Measurements from ENCODE around the gene SYAP1. TPM values are rescaled to one million over a fixed set of nuclear protein-coding genes. Genes with fewer than 3 reads are reported as not detected.

The SYAP1 gene
- polyA plus RNA-seq, 1 donor (not counting 4 experiments of a cell fraction or from before 2014, with no cell fraction given) = 20.3 TPM

GRCh38 chrX:16774746-16775145 lies 55.3 kb downstream of the SYAP1 start:
- Histone ChIP-seq H2AFZ (ENCODE audit: control insufficient read depth, low read length) (peak overlapping the region; percentile 32), H3K4me1 (ENCODE audit: control insufficient read depth, extremely low read depth, insufficient read depth, low read length) (peaks cover 13% of the 10 kb centered on the region), H3K27ac (ENCODE audit: control insufficient read depth, insufficient read depth, low read length) (peak overlapping the region; percentile 8), H3K4me2 (ENCODE audit: control insufficient read depth, extremely low read depth, insufficient read depth, low read depth, low read length) (peak overlapping the region; percentile 50), H3K9ac (ENCODE audit: control insufficient read depth, extremely low read depth, insufficient read depth, low read length) (no peak overlapping the region), H3K27me3 (ENCODE audit: control insufficient read depth, extremely low read depth, insufficient read depth, low read length) (no peaks in the 10 kb centered on the region), H3K9me3 (ENCODE audit: control insufficient read depth, low read depth, low read length) (no peaks in the 10 kb centered on the region), H4K20me1 (ENCODE audit: control insufficient read depth, extremely low read depth, insufficient read depth, low read length) (no peaks in the 10 kb centered on the region), H3K36me3 (ENCODE audit: control insufficient read depth in 2 of 2, extremely low read depth in 1 of 2, insufficient read depth in 2 of 2, low read length in 2 of 2) (no peaks in the 10 kb centered on the region), H3K79me2 (ENCODE audit: control insufficient read depth, insufficient read depth, low read length) (no peaks in the 10 kb centered on the region), H3K9me1 (ENCODE audit: control insufficient read depth, extremely low read depth, insufficient read depth, low read length) (no peaks in the 10 kb centered on the region), H3K4me3 (ENCODE audit: control insufficient read depth in 2 of 3, extremely low read depth in 1 of 3, insufficient read depth in 2 of 3, low read depth in 1 of 3, low read length in 3 of 3) (no peak overlapping the region)
- dilution Hi-C loops (cut with MboI; ENCODE audit: extremely low pct_ligation_motif_present, low sequenced_read_pairs) = no loop called here
- DNase-seq (ENCODE audit: low read depth, low spot score) (no peak), FAIRE-seq (no peak)
- no peak for TF ChIP-seq CTCF (optimal IDR thresholded peaks at IDR 0.05 in 1 of 3, IDR thresholded peaks at IDR 0.05 in 1 of 3, conservative IDR thresholded peaks at IDR 0.05 in 1 of 3; ENCODE audit: extremely low read depth in 1 of 3, insufficient read depth in 2 of 3, low read length in 3 of 3)
- TF ChIP-seq EZH2 (IDR thresholded peaks at IDR 0.05; ENCODE audit: low read length) = no peak

- Histone ChIP-seq H3K9me3 (ENCODE audit: control insufficient read depth, low read depth, low read length) (no peaks in the 10 kb centered on the region), H3K79me2 (ENCODE audit: control insufficient read depth, insufficient read depth, low read length) (no peaks in the 10 kb centered on the region), H3K4me3 (ENCODE audit: control insufficient read depth in 2 of 3, extremely low read depth in 1 of 3, insufficient read depth in 2 of 3, low read depth in 1 of 3, low read length in 3 of 3) (no peak overlapping the region), H3K9ac (ENCODE audit: control insufficient read depth, extremely low read depth, insufficient read depth, low read length) (no peak overlapping the region), H3K27me3 (ENCODE audit: control insufficient read depth, extremely low read depth, insufficient read depth, low read length) (no peaks in the 10 kb centered on the region), H3K9me1 (ENCODE audit: control insufficient read depth, extremely low read depth, insufficient read depth, low read length) (no peaks in the 10 kb centered on the region), H3K4me2 (ENCODE audit: control insufficient read depth, extremely low read depth, insufficient read depth, low read depth, low read length) (no peak overlapping the region), H3K27ac (ENCODE audit: control insufficient read depth, insufficient read depth, low read length) (no peak overlapping the region), H4K20me1 (ENCODE audit: control insufficient read depth, extremely low read depth, insufficient read depth, low read length) (no peaks in the 10 kb centered on the region), H3K36me3 (ENCODE audit: control insufficient read depth in 2 of 2, extremely low read depth in 1 of 2, insufficient read depth in 2 of 2, low read length in 2 of 2) (no peaks in the 10 kb centered on the region), H2AFZ (ENCODE audit: control insufficient read depth, low read length) (no peak overlapping the region), H3K4me1 (ENCODE audit: control insufficient read depth, extremely low read depth, insufficient read depth, low read length) (peaks cover 6% of the 10 kb centered on the region)
- no peak for DNase-seq (ENCODE audit: low read depth, low spot score)
- no peak for FAIRE-seq
- TF ChIP-seq EZH2 (IDR thresholded peaks at IDR 0.05; ENCODE audit: low read length) (no peak), CTCF (optimal IDR thresholded peaks at IDR 0.05 in 1 of 3, IDR thresholded peaks at IDR 0.05 in 1 of 3, conservative IDR thresholded peaks at IDR 0.05 in 1 of 3; ENCODE audit: extremely low read depth in 1 of 3, insufficient read depth in 2 of 3, low read length in 3 of 3) (no peak)
- dilution Hi-C loops (cut with MboI; ENCODE audit: extremely low pct_ligation_motif_present, low sequenced_read_pairs) = no loop called here
These were observed 59.1 kb downstream of the SYAP1 start for GRCh38 chrX:16778545-16778944.

Data from keratinocyte (primary cell).